ENCODE data around the gene GRHL3. TPM values are rescaled to one million over a fixed set of nuclear protein-coding genes. Genes with fewer than 3 reads are reported as not detected.
"Not testable (repeated sequence)": the region's sequence is repeated elsewhere in the genome, so short reads cannot be mapped to it uniquely, and the experiment has no call there.

Gene GRHL3
- total RNA-seq, 2 donors from 2014 or later, result 8.1 to 8.4 TPM

DNA sequence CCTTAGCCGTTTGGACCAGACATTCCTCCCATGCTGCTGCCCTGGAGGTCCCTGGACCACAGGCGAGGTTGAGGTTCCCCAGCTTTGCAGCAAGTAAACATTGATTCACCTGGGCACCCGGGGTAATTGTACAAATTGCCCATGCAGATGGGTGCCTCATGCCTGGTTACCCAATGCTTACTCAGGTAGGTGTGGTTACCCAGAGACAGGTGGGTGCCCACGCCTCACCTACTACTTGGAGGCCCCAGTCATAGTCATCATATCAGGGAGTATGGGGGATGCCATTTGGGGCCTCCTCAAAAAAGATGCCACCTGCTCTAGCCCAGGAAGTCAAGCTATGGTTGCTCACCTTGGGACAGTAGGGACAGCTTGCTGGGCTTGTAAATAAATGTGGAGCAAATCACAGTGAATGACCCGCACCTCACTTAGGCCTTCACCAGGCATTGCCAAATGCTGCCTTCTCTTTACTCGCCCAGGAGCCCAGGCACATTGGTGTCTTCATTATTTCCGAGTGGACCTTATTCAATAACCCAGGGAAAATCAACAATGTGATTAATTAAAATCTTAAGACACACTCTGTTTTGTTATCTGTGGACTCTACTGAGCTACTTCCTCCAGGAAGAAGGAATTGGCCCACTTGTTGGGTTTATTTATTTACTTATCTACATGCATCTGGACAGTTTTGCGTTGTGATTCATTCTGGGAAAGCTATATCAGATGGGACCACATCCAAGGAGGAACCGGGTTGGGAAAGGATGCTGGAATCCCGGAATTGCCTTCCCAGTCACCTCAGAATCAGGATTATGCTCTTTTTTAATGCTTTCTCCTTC is 35.6 kb upstream of the GRHL3 start:
- Histone ChIP-seq H3K4me1 (replicated peaks) (no peaks in the 10 kb centered on the region), H3K4me3 (no peak overlapping the region), H3K27ac (peak overlapping the region in 1 of 2 donors; percentile 31), H3K36me3 (no peaks in the 10 kb centered on the region), H3K27me3 (replicated peaks; ENCODE audit: insufficient read depth) (no peaks in the 10 kb centered on the region), H3K9me3 (no peaks in the 10 kb centered on the region)
- DNase-seq (ENCODE audit: low spot score), result peak; percentile 36
- intact Hi-C loops (cut with DNase I), result no loop called here
- TF ChIP-seq POLR2A (IDR thresholded peaks at IDR 0.05) (no peak), POLR2AphosphoS5 (IDR thresholded peaks at IDR 0.05) (peak; percentile 66)
- 53% methylated on average over 10 of the region's 10 CpGs for WGBS

DNA sequence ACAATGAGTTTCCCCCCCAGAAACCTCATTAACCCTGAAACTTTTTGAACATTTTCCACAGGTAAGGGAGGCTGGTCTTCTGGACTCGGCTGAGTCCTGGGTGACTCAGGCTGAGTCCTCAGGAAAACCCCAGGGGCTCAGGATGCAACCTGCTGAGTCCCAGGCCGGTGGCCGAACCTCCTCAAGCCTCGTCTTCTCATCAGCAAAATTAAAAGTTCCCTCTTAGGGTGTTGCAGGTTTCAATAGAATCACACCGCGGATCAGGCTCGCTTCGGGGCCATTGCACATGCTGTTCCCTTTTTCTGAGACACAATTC is 35.0 kb upstream of the GRHL3 start:
- Histone ChIP-seq H3K9me3 (no peaks in the 10 kb centered on the region), H3K36me3 (no peaks in the 10 kb centered on the region), H3K27ac (peak overlapping the region in 1 of 2 donors; percentile 31), H3K4me1 (replicated peaks) (no peaks in the 10 kb centered on the region), H3K4me3 (no peak overlapping the region), H3K27me3 (replicated peaks; ENCODE audit: insufficient read depth) (no peaks in the 10 kb centered on the region)
- WGBS, result 86% methylated on average over 8 of the region's 8 CpGs
- intact Hi-C loops (cut with DNase I), result no loop called here
- no peak for DNase-seq (ENCODE audit: low spot score)
- TF ChIP-seq, protein P1, sequence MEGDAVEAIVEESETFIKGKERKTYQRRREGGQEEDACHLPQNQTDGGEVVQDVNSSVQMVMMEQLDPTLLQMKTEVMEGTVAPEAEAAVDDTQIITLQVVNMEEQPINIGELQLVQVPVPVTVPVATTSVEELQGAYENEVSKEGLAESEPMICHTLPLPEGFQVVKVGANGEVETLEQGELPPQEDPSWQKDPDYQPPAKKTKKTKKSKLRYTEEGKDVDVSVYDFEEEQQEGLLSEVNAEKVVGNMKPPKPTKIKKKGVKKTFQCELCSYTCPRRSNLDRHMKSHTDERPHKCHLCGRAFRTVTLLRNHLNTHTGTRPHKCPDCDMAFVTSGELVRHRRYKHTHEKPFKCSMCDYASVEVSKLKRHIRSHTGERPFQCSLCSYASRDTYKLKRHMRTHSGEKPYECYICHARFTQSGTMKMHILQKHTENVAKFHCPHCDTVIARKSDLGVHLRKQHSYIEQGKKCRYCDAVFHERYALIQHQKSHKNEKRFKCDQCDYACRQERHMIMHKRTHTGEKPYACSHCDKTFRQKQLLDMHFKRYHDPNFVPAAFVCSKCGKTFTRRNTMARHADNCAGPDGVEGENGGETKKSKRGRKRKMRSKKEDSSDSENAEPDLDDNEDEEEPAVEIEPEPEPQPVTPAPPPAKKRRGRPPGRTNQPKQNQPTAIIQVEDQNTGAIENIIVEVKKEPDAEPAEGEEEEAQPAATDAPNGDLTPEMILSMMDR (IDR thresholded peaks at IDR 0.05), result no peak
- TF ChIP-seq POLR2AphosphoS5 (IDR thresholded peaks at IDR 0.05) (no peak), POLR2A (IDR thresholded peaks at IDR 0.05) (no peak)

DNA sequence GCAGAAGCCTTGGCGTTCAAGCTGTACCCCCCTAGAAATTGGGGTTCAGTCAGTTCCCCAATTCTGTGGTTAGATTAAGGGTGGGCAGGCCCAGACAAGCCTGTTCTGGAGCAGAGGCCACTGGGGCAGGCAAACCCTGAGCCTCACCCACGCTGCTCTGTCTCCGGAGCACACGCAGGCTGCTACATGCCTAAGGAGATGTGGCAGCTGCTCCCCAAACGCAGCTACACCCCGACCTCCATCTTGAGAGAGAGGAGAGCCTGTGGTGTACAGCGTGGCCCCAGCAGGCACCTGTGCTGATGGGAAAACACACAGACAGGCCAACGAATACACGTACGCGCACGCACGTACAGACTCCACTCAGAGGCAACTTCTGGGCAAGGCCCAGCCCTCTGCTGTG is 33.9 kb upstream of the GRHL3 start:
- Histone ChIP-seq H3K27ac (peak overlapping the region; percentile 24 to 31), H3K9me3 (no peaks in the 10 kb centered on the region), H3K36me3 (no peaks in the 10 kb centered on the region), H3K27me3 (replicated peaks; ENCODE audit: insufficient read depth) (no peaks in the 10 kb centered on the region), H3K4me1 (replicated peaks) (no peaks in the 10 kb centered on the region), H3K4me3 (no peak overlapping the region)
- WGBS, result 47% methylated on average over 13 of the region's 13 CpGs
- TF ChIP-seq POLR2A (IDR thresholded peaks at IDR 0.05), result no peak
- TF ChIP-seq, protein P1 (IDR thresholded peaks at IDR 0.05), result no peak
- TF ChIP-seq POLR2AphosphoS5 (IDR thresholded peaks at IDR 0.05), result no peak
- intact Hi-C loops (cut with DNase I), result no loop called here
- DNase-seq (ENCODE audit: low spot score), result no peak

DNA sequence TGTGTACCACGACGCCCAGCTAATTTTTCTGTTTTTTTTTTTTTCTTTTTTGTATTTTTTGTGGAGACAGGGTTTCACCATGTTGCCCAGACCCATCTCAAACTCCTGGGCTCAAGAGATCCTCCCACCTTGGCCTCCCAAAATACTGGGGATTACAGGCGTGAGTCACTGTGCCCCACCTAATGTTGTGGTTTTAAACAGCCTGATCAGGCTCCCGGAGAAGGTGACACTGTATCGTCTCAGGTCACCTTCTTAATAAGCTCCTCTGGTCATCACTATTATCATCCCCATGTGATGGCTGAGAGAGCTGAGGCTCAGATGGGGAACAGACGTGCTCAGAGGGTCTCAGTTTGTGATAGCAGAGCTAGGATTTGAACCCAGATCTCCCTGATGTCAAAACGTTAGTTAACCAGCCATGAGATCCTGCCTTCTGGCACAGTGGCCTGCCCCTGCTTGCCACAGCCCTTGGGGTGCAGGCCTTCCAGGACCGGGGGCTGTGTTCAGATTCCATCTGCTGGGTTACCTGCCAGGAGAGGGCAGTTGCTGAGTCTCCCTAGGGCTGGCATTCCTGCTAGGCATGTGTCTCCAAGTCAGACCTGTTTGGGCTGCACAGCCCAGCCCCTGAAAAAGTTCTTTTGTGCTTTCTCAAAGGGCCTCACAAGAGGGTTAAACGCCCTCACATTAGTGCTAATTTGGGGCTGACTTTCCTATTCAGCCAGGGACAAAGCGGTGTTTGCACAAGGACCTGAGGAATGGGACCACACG is 32.7 kb upstream of the GRHL3 start:
- Histone ChIP-seq H3K27ac (peak overlapping the region in 1 of 2 donors; percentile 17), H3K27me3 (replicated peaks; ENCODE audit: insufficient read depth) (no peaks in the 10 kb centered on the region), H3K4me3 (no peak overlapping the region), H3K9me3 (no peaks in the 10 kb centered on the region), H3K4me1 (replicated peaks) (no peaks in the 10 kb centered on the region), H3K36me3 (no peaks in the 10 kb centered on the region)
- 56% methylated on average over 11 of the region's 11 CpGs for WGBS
- no peak for DNase-seq (ENCODE audit: low spot score)
- intact Hi-C loops (cut with DNase I), result no loop called here
- TF ChIP-seq POLR2AphosphoS5 (IDR thresholded peaks at IDR 0.05), result no peak

DNA sequence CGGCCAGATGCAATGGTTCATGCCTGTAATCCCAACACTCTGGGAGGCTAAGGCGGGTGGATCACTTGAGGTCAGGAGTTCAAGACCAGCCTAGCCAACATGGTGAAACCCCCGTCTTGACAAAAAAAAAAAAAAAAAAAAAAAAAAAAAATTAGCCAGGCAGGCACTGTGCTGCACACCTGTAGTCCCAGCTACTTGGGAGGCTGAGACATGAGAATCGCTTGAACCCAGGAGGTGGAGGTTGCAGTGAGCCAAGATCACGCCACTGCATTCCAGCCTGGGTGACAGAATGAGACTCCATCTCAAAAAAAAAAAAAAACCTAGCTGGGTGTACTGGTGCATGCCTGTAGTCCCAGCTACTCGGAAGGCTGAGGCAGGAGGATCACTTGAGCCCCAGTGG is 31.4 kb upstream of the GRHL3 start:
- DNase-seq (ENCODE audit: low spot score); H3K4me1 ChIP-seq (replicated peaks); intact Hi-C loops (cut with DNase I); H3K36me3 ChIP-seq; H3K9me3 ChIP-seq; H3K27ac ChIP-seq; H3K4me3 ChIP-seq; H3K27me3 ChIP-seq (replicated peaks; ENCODE audit: insufficient read depth): not testable (repeated sequence)
- WGBS, result 96% methylated on average over 6 of the region's 6 CpGs

DNA sequence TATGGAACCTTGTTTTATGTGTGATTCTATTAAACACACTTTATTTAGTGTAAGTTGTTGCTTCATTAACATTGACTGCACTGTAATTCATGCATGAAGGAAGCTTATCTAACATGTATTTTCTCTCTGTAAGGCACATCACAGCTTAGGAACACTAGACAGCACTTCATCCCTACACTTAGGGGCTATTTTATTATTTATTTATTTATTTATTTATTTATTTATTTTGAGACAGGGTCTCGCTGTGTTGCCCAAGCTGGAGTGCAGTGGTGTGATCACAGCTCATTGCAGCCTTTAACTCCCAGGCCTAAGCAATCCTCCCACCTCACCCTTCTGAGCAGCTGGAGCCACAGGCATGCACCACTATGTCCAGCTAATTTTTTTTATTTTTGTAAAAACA is 30.7 kb upstream of the GRHL3 start:
- Histone ChIP-seq H3K27me3 (replicated peaks; ENCODE audit: insufficient read depth) (no peaks in the 10 kb centered on the region), H3K9me3 (no peaks in the 10 kb centered on the region), H3K27ac (no peak overlapping the region), H3K36me3 (no peaks in the 10 kb centered on the region), H3K4me1 (replicated peaks) (no peaks in the 10 kb centered on the region), H3K4me3 (no peak overlapping the region)
- intact Hi-C loops (cut with DNase I), result no loop called here
- no peak for DNase-seq (ENCODE audit: low spot score)
- TF ChIP-seq, protein P1 (IDR thresholded peaks at IDR 0.05), result no peak
- TF ChIP-seq POLR2AphosphoS5 (IDR thresholded peaks at IDR 0.05) (no peak), POLR2A (IDR thresholded peaks at IDR 0.05) (no peak)
- WGBS, result 100% methylated on average over 1 of the region's 1 CpG

Measured in prostate gland (tissue), 2 donors.